Measurements from ENCODE around the gene NDFIP2.
"Not testable (repeated sequence)": the region's sequence is repeated elsewhere in the genome, so short reads cannot be mapped to it uniquely, and the experiment has no call there.

GRCh38 chr13:79573892-79574291 lies 92.9 kb downstream of the NDFIP2 start:
- not testable (repeated sequence) for TF ChIP-seq MAX (IDR thresholded peaks at IDR 0.05; ENCODE audit: low read depth); EZH2phosphoT487 (IDR thresholded peaks at IDR 0.05; ENCODE audit: borderline replicate concordance, low read depth); EP300 (IDR thresholded peaks at IDR 0.05; ENCODE audit: borderline replicate concordance in 1 of 2, low read depth in 1 of 2, low read length in 1 of 2); POLR2AphosphoS5 (IDR thresholded peaks at IDR 0.05; ENCODE audit: low read depth, low read length); FOXM1 (IDR thresholded peaks at IDR 0.05; ENCODE audit: low read depth); SMC3 (IDR thresholded peaks at IDR 0.05; ENCODE audit: low read depth, low read length); CHD2 (IDR thresholded peaks at IDR 0.05; ENCODE audit: low read length, partially characterized antibody); TAF1 (IDR thresholded peaks at IDR 0.05; ENCODE audit: borderline replicate concordance, low read depth, low read length)
- TF ChIP-seq, protein P1, sequence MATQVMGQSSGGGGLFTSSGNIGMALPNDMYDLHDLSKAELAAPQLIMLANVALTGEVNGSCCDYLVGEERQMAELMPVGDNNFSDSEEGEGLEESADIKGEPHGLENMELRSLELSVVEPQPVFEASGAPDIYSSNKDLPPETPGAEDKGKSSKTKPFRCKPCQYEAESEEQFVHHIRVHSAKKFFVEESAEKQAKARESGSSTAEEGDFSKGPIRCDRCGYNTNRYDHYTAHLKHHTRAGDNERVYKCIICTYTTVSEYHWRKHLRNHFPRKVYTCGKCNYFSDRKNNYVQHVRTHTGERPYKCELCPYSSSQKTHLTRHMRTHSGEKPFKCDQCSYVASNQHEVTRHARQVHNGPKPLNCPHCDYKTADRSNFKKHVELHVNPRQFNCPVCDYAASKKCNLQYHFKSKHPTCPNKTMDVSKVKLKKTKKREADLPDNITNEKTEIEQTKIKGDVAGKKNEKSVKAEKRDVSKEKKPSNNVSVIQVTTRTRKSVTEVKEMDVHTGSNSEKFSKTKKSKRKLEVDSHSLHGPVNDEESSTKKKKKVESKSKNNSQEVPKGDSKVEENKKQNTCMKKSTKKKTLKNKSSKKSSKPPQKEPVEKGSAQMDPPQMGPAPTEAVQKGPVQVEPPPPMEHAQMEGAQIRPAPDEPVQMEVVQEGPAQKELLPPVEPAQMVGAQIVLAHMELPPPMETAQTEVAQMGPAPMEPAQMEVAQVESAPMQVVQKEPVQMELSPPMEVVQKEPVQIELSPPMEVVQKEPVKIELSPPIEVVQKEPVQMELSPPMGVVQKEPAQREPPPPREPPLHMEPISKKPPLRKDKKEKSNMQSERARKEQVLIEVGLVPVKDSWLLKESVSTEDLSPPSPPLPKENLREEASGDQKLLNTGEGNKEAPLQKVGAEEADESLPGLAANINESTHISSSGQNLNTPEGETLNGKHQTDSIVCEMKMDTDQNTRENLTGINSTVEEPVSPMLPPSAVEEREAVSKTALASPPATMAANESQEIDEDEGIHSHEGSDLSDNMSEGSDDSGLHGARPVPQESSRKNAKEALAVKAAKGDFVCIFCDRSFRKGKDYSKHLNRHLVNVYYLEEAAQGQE (IDR thresholded peaks at IDR 0.05; ENCODE audit: low read depth, low read length), result not testable (repeated sequence)
- TF ChIP-seq, protein P2, sequence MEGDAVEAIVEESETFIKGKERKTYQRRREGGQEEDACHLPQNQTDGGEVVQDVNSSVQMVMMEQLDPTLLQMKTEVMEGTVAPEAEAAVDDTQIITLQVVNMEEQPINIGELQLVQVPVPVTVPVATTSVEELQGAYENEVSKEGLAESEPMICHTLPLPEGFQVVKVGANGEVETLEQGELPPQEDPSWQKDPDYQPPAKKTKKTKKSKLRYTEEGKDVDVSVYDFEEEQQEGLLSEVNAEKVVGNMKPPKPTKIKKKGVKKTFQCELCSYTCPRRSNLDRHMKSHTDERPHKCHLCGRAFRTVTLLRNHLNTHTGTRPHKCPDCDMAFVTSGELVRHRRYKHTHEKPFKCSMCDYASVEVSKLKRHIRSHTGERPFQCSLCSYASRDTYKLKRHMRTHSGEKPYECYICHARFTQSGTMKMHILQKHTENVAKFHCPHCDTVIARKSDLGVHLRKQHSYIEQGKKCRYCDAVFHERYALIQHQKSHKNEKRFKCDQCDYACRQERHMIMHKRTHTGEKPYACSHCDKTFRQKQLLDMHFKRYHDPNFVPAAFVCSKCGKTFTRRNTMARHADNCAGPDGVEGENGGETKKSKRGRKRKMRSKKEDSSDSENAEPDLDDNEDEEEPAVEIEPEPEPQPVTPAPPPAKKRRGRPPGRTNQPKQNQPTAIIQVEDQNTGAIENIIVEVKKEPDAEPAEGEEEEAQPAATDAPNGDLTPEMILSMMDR (IDR thresholded peaks at IDR 0.05), result not testable (repeated sequence)
- TF ChIP-seq, protein P3, sequence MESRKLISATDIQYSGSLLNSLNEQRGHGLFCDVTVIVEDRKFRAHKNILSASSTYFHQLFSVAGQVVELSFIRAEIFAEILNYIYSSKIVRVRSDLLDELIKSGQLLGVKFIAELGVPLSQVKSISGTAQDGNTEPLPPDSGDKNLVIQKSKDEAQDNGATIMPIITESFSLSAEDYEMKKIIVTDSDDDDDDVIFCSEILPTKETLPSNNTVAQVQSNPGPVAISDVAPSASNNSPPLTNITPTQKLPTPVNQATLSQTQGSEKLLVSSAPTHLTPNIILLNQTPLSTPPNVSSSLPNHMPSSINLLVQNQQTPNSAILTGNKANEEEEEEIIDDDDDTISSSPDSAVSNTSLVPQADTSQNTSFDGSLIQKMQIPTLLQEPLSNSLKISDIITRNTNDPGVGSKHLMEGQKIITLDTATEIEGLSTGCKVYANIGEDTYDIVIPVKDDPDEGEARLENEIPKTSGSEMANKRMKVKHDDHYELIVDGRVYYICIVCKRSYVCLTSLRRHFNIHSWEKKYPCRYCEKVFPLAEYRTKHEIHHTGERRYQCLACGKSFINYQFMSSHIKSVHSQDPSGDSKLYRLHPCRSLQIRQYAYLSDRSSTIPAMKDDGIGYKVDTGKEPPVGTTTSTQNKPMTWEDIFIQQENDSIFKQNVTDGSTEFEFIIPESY (IDR thresholded peaks at IDR 0.05; ENCODE audit: borderline replicate concordance, low read depth), result not testable (repeated sequence)
